ENCODE measurements around the gene CEP104. TPM values are rescaled to one million over a fixed set of nuclear protein-coding genes. Genes with fewer than 3 reads are reported as not detected.

Gene CEP104
- total RNA-seq, 1 experiment from 2014 or later, result 34.5 TPM

GRCh38 chr1:3874736-3875135 is 17.7 kb upstream of the CEP104 start:
- peaks cover 20 to 33% (median 22%) of the 10 kb centered on the region in 3 experiments for H3K36me3 Mint-ChIP-seq (ENCODE audit: insufficient read depth in 1 of 3, low read depth in 3 of 3)

More at GRCh38 chr1:3874736-3875135, 17.7 kb upstream of the CEP104 start:
- no peak overlapping the region for H2AK5ac ChIP-seq (ENCODE audit: insufficient read length, low read length)
- H4K20me1 ChIP-seq (ENCODE audit: control insufficient read depth, insufficient read depth, insufficient read length), result no peaks in the 10 kb centered on the region
- no peak for DNase-seq
- no peak overlapping the region for H2BK5ac ChIP-seq (ENCODE audit: insufficient read length, low read length)
- no peak overlapping the region for H3K4me3 Mint-ChIP-seq
- H4K5ac ChIP-seq (ENCODE audit: insufficient read length, low read depth, low read length), result no peak overlapping the region
- H3K9me3 ChIP-seq (ENCODE audit: control insufficient read depth, low read depth, low read length), result peaks cover 8% of the 10 kb centered on the region
- H3K27me3 Mint-ChIP-seq (ENCODE audit: low read depth), result no peaks in the 10 kb centered on the region
- H3K4me1 ChIP-seq (ENCODE audit: insufficient read depth, low read length), result no peaks in the 10 kb centered on the region
- H3K56ac ChIP-seq (ENCODE audit: insufficient read length, low read depth, low read length), result no peak overlapping the region
- TF ChIP-seq CTCF (conservative IDR thresholded peaks at IDR 0.05), result no peak
- H3K23ac ChIP-seq (ENCODE audit: insufficient read length, low read depth, low read length), result no peak overlapping the region
- no peak overlapping the region for H3K14ac ChIP-seq (ENCODE audit: insufficient read depth, low read length)
- H2BK12ac ChIP-seq (ENCODE audit: insufficient read length, low read depth, low read length), result no peak overlapping the region
- H4K8ac ChIP-seq (replicated peaks; ENCODE audit: insufficient read length, low read depth, low read length), result no peak overlapping the region
- H3K27ac ChIP-seq (ENCODE audit: insufficient read length, low read depth, low read length), result no peak overlapping the region
- no peak overlapping the region for H2BK15ac ChIP-seq (ENCODE audit: low read depth, low read length)
- no peaks in the 10 kb centered on the region for H3K27me3 ChIP-seq (ENCODE audit: insufficient read depth, low read length)
- no peak overlapping the region for H3K4ac ChIP-seq (ENCODE audit: low read depth, low read length)
- no peak overlapping the region for H3K27ac Mint-ChIP-seq
- peaks cover 16% of the 10 kb centered on the region in 2 experiments for H3K9me3 Mint-ChIP-seq
- no peak overlapping the region for H3T11ph ChIP-seq (ENCODE audit: low read length)
- WGBS (ENCODE audit: extremely low coverage, insufficient read length, low lambda C conversion rate), result no CpG with 5 or more reads among the region's 23 CpGs
- H2BK20ac ChIP-seq (ENCODE audit: low read depth, low read length, poor library complexity, severe bottlenecking), result no peak overlapping the region
- H3K4me2 ChIP-seq (ENCODE audit: insufficient read depth, insufficient read length, low read length), result no peak overlapping the region
- H3K23me2 ChIP-seq (ENCODE audit: insufficient read length, low read depth, low read length, poor library complexity, severe bottlenecking), result no peaks in the 10 kb centered on the region
- H3K18ac ChIP-seq (ENCODE audit: insufficient read length, low read depth, low read length), result no peak overlapping the region
- peaks cover 2 to 6% of the 10 kb centered on the region in 2 experiments; a peak in 3 of 4 replicates for H3K4me1 Mint-ChIP-seq
- H3K9ac ChIP-seq (ENCODE audit: extremely low read depth, insufficient read length, low read length), result no peak overlapping the region
- no peaks in the 10 kb centered on the region for H3K79me2 ChIP-seq (ENCODE audit: insufficient read depth, low read length)
- no peak overlapping the region for H4K91ac ChIP-seq (ENCODE audit: insufficient read length, low read depth, low read length)
- no peak overlapping the region for H2AFZ ChIP-seq (ENCODE audit: low read length)
- H3K79me1 ChIP-seq (ENCODE audit: insufficient read depth, low read depth, low read length, poor library complexity, severe bottlenecking), result no peaks in the 10 kb centered on the region
- no peak overlapping the region for H2BK120ac ChIP-seq (ENCODE audit: low read depth, low read length, poor library complexity, severe bottlenecking)

Data from H9 (cell line).